ENCODE results near the gene COBLL1. TPM values are rescaled to one million over a fixed set of nuclear protein-coding genes. Genes with fewer than 3 reads are reported as not detected.

COBLL1 gene
- total RNA-seq, 1 donor from 2014 or later = not detected

DNA sequence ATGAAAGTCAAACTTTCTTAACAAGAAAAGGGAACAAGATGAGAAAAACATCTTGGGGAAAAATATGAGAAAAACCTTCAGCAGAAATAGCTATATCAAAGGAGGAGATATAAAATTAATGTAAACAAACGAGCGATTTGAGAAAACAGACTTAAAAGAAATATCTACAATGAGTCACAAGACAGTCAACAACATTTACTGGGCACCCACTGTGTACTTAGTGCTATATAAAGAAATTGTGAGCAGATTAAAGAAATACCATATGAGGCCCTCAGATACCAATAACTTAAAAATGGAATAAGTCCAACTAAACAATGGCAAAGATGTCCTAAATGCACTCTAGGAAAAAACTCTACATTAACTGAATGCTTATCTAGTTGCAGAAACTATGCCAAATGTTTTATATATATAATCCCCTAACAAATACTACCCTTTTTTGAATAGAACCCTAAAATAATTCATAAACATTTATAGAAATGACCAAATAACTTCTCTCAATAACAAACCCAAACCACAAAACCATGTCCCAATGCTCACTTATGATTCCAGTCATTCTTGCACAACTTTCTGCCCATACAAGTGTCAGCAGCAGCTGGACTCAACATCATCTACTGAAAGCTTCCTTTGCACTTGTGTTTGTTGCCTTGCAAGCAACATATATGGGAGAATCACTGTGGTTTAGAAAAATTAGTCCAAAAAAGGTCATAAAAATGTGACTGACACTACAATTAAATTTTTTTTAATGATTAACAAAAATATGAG lies 83.5 kb downstream of the COBLL1 start:
- intact Hi-C loops (cut with micrococcal nuclease) = no loop called here

DNA sequence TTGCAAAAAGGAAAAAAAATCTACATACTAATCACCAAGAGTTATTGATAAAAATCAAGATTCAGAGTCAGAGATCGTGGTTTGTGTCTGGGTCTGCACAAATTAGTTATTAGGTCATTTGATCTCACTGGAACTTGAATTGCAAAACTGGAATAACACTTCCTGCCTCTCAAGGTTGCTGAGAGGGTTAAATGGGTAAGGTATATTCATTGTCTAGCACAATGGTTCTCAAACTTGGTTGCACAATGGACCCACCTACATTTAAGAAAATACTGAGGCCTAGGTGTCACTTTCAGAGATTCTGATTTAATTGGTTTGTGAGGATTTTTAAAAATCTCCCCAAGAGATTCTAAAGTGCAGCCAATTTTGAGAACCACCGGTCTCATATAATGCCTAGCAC lies 84.8 kb downstream of the COBLL1 start:
- intact Hi-C loops (cut with micrococcal nuclease) = no loop called here

DNA sequence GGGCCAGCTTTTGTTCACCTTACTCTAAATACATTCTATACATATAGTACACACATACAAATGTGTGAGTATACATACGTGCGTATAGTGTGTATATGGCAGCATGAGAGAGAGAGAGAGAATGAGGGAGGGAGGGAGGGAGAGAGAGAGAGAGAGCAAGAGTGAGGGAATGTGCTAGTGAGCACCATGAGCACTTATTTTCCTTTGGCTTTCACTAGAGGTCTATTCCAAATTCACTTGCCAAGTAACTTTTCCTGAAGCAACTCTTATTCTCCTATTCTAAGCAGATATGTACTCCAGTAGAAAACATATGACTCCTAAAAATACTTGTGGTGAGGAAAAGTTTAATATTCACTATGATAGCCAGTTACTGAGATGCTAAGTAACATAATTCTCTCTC lies 85.7 kb downstream of the COBLL1 start:
- intact Hi-C loops (cut with micrococcal nuclease) = no loop called here

DNA sequence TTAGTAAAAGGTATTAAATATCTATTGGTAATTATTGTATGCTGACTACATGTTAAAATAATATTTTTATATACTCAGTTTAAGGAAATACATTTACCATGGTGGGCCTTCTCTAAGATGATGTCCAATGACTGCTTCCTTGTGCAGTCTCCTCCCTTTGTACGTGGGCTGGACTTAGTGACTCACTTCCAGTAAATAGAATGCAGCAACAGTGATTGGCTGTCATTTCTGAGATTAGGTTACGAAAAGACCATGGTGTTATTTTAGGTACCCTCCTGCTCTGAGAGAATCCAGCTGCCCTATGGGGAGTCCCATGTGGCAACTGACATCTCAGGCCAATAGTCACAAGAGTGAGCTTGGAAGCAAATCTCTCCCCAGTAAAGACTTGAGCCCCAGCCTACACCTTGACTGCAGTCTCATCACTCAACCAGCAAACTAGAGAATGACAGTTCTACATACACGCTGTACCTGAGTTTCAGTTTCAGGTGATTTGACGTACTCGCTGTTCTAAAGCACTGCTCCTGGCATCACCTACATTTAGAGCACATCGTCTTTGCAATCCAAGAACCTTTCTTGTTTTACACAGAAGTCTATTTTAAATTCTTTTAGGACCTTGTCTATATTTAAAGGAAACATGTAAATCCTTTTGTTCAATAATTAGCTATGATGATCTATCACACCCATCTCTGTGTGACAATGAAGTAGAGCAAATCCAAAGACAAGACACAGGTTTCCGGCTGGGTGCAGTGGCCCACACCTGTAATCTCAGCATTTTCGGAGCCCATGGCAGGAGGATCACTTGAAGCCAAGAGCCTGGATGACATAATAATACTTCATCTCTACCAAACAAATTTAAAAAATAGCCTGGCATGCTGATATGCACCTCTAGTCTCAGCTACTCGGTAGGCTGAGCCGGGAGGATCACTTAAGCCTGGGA lies 87.2 kb downstream of the COBLL1 start:
- intact Hi-C loops (cut with micrococcal nuclease) = no loop called here

DNA sequence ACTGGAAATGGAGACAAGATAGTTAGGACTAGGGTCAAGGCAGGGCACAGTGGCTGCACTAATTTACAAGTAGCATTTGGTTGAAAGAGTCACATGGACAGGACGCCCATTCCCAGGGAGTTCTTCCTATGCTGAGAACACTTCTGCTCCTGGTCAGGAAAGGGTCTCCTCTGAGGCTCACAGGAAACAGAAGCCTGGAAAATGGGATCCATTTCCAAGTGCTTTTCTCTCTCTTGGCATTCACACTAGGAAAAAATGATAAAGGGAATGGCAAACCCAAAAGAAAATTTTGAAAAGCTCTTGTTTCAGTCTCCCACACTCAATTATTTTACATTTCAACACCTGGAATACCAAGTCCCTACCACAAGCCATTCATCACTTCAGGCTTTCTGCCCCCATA lies 88.7 kb downstream of the COBLL1 start:
- intact Hi-C loops (cut with micrococcal nuclease) = no loop called here

DNA sequence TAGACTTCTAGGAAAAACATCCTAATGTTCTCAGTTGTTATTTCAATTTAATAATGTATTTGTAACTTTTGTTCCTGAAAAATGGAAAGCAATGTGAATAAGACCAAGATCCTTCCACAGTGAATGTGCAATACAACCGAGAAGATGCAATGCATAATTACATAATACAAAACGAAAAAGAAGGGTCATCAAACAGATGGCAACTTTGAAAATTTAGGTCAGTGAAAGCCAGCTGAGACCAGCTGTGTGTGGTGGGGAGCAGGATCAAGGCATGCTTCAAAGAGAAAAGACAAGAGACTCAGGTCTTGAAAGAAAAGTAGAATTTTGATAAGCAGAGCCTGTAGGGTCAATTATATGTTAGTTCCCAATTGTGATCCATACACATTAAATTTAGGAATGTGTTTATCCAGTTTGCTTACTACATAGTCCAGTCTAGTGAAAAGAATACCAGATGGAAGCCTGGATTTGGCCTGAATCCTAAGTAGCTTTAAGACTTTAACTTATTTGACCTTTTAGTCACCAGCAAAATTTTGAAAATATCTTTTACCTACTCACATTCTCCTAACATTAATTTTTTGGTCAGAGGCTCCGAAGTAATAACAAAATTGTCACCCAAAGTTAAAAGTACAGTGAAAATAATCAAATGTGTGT lies 93.7 kb downstream of the COBLL1 start:
- intact Hi-C loops (cut with micrococcal nuclease) = no loop called here

DNA sequence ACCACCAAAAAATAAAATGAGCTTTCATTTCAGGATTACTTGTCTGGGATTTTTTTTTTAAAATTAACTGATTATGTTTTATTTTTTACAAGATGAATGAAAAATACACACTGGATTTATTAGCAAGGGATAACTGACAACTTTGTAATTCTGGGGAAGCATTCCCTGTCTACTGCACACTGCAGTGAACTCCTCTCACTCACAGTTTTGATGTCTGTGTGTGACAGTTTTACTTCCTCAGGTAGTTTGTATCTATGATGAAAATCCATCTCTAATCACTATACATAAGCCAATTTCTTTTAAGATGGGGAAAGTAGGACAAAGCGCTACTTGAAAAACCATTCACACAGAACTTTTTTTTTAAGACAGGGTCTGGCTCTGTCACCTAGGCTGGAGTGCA lies 94.5 kb downstream of the COBLL1 start:
- intact Hi-C loops (cut with micrococcal nuclease) = no loop called here

DNA sequence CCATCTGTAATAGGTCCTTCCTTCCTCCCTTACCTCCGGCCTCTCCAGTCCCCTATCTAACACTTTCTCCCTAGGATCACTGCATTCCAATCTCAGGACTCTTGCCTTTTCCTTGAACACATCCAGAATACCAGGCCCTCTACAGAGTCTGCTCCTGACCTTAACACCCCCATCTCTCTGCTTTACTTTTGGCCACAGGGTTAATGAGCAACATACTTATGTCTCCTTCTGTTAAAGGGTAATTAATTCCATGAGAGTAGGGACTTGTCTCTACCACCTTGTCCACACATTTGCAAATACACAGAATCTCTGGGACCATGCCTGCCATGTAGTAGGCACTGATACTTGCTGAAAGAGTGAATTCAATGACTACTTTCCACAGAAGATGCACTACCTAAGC lies 94.9 kb downstream of the COBLL1 start:
- intact Hi-C loops (cut with micrococcal nuclease) = no loop called here

DNA sequence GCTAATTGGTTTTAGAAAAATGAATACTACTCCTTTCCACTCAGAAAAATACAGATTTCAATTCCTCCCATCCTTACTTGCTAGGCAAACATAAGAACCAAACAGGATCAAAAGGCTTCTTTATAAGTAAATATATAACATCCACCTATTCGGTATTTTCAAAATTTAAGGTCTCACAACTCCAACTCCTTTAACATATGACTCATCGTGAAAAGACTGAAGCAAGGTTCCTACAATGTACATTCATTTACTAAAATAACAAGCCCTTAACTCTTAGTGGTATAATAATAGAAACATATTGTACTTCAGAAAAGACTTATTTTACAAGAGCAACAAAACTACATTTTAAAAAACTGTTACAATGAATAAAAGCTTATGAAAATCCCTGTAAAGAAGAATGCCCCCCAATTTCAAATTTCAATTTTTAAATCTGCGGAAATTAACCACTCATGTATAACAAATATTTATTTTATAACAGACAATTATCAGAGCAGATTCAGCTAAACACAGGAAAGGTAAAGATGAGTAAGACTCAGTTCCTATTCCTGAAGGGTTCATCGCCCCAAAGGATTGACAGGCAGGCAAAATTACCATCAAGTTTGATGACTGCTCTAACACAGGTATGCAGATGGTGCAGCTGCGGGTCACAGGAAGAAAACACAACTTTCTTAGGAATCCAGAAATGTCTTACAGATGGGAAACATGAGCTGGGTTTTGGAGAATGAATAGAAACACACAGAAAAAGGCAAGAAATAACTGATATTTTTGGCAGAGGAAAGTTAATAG lies 96.4 kb downstream of the COBLL1 start:
- intact Hi-C loops (cut with micrococcal nuclease) = no loop called here

DNA sequence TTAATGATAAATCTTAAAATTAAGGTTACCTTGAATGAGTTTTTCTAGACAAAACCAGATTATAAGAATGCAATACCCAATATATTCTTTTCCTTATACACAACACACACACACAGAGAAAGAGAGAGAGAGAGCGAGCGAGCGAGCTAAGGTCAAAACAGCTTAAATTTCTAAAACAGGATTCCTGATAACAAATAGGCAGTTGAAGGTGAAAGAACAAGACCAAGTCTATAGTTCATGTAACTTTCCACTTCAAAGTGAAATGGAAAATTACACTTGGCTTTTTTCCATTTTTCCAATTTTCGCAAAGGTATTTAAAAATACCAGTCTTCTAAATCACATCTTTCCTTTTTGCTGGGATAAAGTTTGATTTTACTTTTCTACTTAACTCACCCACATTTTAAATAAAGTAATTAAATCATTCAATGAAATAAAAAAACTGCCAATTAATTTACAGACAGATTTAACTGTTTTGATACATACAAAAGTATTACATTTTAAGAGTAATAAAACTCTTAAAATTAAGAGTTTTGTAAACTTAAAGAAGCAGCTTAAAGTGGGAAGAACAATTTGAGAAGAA lies 98.8 kb downstream of the COBLL1 start:
- intact Hi-C loops (cut with micrococcal nuclease) = no loop called here

DNA sequence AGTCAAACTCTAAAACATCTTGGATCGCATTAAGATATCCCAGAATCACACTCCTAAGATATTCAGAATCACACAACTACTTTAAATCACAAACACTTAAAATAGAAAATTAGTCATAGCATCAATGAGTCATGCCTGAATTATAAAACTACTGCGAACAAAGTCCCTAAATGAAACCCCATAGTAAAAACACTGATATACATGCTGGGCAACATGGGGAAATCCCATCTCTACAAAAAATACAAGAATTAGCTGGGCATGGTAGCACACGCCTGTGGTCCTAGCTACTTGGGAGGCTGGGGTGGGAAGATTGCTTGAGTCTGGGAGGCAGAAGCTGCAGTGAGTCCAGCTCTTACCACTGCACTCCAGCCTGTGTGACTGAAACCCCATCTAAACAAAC lies 101.7 kb downstream of the COBLL1 start:
- intact Hi-C loops (cut with micrococcal nuclease) = loop anchor here (2.0 to 5.0 kb wide), 2 partner anchors 277 to 1052 kb away; partner anchors contain the start of gene GALNT3

DNA sequence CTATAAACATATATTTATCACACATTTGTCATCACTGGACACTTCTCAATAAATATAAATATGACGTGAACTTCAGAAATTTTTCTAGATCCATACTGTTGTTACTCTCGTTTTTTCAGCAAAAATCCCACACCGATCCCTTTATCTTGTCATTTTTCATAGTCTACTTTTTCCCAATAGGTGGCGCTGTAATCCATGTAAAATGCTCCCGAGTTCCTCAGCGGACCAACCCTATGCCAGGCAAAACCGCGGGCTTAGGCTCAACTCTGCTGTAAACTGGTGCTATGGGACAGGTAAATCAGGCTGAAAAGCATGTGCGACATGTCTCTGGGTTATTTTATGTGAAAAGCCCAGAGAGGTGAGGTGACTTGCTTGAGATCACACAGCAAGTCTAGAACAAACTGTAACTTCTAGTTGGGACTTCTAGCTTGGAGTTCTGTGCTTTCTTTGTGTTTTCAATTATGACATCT lies 104.0 kb downstream of the COBLL1 start:
- intact Hi-C loops (cut with micrococcal nuclease) = loop anchor here (1.0 to 5.0 kb wide), 6 partner anchors 176 to 1055 kb away; partner anchors contain the start of genes GALNT3 and SCN3A

DNA sequence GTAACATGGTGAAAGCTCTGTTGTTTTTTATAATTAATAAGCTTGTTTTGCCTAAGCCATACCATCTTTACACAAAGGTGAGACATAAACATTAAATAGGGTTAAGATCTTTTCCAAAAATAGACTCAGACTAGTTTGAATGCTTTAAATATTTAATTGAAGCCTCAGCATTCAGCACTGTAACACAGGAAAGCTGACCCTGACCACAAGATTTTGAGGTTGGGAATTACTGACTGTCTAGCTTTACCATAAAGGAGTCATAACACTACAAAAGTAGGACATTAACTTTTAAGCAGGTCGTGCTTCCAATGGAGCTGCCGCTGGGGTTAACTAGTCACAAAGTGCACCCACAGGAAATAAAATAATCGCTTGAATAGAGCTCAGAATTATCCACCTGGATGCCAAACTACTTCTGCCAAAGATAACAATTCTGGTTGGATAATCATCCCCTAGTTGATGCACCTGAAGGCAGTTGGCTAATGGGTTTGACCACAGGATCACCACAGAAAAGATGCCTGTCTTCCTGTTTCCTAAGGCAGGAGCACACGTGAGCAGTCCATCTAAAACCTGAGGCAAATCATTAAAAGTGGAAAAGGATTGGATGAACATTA lies 106.2 kb downstream of the COBLL1 start:
- intact Hi-C loops (cut with micrococcal nuclease) = loop anchor here (5.0 kb wide), 1 partner anchor 1057 kb away; the partner anchor contains the start of gene GALNT3

DNA sequence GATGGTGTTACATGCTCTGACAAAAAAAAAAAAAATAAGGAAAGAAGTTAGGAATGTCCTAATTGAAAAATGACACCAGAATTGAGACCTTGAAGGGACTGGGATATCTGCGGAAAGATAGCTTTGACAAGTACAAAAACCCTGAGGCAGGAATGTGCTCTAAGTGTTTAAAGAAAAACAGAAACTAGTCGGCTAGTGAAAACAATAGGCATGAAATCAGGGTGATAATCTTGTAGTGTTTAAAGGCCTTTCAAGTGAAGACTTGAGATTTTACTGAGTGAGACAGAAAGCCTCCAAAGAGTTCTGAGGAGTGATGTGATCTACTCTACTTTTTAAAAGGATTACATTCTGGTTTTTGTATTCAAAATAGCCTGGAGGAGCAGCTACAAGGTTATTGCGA lies 107.4 kb downstream of the COBLL1 start:
- intact Hi-C loops (cut with micrococcal nuclease) = no loop called here

DNA sequence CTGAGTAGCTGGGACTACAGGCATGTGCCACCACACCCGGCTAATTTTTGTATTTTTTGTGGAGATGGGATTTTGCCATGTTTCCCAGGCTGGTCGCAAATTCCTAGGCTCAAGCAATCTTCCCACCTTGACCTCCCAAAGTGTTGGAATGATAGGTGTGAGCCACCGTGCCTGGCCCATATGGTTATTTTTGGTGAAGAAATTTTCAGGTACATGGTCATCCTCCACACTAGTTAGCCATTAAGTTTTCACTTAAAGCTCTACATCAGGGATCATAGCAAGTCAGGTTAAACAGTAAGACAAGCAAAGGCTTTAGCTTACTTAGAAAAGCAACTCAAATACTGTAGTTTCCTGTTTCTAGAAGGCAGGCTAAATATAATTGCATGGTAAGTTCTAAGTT lies 116.1 kb downstream of the COBLL1 start:
- intact Hi-C loops (cut with micrococcal nuclease) = no loop called here

DNA sequence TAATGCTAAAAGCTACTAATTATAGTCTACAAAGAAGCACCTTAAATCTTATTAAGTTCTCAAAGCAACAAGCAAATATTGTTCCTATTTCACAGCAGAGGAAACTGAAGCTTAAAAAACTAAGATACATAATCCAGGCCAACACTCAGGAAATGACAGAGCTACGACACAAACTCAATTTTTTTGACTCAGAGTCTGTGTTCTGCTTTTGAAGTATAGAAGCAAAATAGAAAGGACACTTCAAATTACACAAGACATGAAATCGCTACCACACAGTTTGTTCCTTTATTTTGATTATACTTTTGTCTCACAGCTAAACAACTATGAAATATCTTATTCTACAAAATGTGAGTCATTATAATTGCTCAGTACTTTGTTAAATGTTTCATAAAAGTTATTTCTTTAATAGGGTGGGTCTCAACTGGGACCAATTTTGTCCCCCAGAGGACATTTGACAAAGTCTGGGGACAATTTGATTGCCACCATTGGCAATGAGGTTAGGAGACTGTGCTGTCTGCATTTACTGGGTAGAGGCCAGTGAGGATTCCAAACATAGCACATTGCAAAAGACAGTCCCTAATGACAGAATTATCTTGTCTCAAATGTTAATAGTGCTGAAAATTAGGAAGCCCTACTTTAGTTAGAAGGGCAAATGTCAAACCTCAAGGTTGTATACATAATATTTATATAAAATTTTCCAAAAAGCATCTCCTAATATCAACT lies 118.8 kb downstream of the COBLL1 start:
- intact Hi-C loops (cut with micrococcal nuclease) = no loop called here

DNA sequence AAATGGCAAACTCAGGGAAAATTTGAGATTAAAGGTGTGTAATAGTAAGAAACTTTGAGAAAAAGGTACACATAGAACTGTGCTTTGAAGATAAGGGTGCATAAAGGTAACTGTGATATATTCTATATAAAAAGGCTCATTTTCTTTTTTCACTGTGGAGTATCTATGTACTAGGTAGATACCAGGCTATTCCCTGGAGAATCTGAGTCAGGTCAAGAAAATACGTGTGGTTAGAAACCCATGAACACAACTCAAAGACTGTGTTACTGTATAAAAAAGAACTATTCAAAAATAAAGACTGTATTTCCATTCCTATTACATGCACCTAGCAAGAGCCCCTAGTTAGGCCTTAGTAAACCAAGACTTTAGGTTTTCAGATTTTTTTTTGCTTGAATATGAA lies 120.2 kb downstream of the COBLL1 start:
- intact Hi-C loops (cut with micrococcal nuclease) = no loop called here

DNA sequence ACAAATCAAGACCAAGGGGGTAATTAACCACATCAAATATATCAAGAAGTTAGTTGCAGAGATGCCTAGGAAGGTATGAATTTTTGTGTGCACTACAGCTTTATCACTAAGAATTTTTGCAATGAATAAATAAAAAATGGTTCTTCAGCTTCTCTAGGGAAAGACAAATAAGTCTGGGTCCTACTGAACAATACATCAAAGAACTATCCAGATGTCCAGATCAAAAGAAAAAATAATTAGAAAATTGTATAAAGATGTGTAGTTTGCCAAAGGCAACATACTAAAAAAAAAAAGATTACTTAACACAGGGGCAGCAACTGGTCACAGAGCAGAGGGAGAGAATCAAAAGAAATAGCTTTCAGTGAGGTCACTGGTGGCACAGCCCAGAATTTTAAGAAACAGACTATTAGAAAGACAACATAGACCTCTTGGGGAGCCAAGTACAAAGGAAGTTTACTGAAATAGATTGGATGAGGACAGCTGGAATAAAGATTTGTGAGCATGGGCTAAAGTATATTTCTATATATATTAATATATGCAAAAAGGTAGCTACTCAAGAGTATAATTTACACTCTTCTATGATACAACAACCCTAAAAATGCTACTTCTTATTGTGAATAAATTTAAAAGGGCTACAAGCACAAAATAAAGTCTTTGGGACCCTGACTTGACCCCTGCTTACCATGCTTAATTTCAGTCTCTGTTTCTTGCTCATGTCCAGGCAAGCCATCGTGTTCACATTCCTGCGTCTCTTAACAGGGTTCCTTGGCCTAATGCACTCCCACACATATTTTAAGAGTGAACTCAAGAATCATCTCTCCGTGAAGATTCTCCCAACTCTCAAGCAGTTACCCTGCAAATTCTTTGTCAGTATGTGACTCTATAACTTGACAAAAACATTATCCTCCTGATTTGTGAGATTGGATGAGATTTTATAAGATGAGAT lies 121.4 kb downstream of the COBLL1 start:
- intact Hi-C loops (cut with micrococcal nuclease) = loop anchor here (10.0 kb wide), 1 partner anchor 1375 kb away; no protein-coding TSS in a partner anchor
